Measurements from ENCODE around the gene ATP8A1. TPM values are rescaled to one million over a fixed set of nuclear protein-coding genes. Genes with fewer than 3 reads are reported as not detected.
"Not testable (repeated sequence)": the region's sequence is repeated elsewhere in the genome, so short reads cannot be mapped to it uniquely, and the experiment has no call there.

The ATP8A1 gene
- total RNA-seq, 1 donor from 2014 or later = 4.3 TPM

DNA sequence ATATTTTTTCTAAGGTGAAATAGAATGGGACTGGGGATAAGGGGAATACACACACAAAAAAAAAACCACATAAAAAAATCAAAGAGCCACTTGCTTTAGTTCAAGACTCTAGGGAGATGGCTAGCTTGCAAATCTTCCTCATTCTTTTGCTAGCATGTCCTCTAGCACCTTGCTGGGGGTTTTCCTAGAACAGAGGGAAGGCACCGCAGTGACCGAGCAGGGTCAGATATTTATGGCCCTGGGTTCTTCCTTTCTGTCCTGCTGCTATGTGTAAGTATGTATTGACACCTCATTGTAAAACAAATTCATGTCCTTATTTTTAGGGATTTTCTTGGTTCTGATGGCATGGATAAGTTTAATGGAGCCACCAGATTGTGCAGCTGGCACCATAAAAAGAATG is 178.4 kb downstream of the ATP8A1 start:
- no peak for TF ChIP-seq CTCF (conservative IDR thresholded peaks at IDR 0.05; ENCODE audit: low read depth, low read length)

GRCh38 chr4:42474406-42474805 is 182.5 kb downstream of the ATP8A1 start:
- H3K4me3 ChIP-seq (ENCODE audit: low read depth, low read length) = no peak overlapping the region
- no peak for TF ChIP-seq CTCF (conservative IDR thresholded peaks at IDR 0.05; ENCODE audit: low read depth, low read length)
- no peak for DNase-seq (ENCODE audit: low read depth)

More for the DNA sequence above, 178.4 kb downstream of the ATP8A1 start:
- H3K4me3 ChIP-seq (ENCODE audit: low read depth, low read length) = no peak overlapping the region
- no peak for DNase-seq (ENCODE audit: low read depth)

DNA sequence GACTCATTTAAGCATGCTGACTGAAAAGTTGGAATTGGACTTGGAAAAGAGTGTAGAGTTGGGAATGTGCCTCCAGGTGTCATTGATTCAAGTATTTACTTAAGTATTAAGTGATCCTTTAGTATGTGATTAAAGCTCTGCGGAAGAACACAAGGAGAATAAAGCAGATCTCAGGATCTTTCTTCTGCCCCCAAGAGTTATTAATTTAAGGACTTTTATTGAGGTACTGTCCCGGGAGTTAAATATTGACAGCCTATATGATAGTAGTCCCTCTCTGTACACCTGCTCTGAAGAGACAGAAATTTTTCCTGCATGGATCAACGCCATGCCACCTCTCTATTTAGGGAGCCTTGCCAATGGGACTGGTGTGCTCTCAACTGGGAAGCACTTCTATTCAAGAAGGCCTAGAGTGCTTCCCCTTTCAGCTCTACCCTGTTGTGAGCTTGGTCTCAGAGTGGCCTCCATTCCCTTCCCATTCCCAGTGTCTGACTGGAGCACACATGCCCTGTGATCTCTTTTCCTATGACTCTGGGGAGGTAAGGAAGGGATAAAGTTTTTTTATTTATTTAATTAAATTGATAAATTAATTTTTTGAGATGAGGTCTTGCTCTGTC is 183.7 kb downstream of the ATP8A1 start:
- no peak for TF ChIP-seq CTCF (conservative IDR thresholded peaks at IDR 0.05; ENCODE audit: low read depth, low read length)
- no peak for DNase-seq (ENCODE audit: low read depth)
- no peak overlapping the region for H3K4me3 ChIP-seq (ENCODE audit: low read depth, low read length)

- no peak for TF ChIP-seq CTCF (conservative IDR thresholded peaks at IDR 0.05; ENCODE audit: low read depth, low read length)
- no peak for DNase-seq (ENCODE audit: low read depth)
- no peak overlapping the region for H3K4me3 ChIP-seq (ENCODE audit: low read depth, low read length)
These were observed 185.0 kb downstream of the ATP8A1 start for GRCh38 chr4:42471896-42472295.

DNA sequence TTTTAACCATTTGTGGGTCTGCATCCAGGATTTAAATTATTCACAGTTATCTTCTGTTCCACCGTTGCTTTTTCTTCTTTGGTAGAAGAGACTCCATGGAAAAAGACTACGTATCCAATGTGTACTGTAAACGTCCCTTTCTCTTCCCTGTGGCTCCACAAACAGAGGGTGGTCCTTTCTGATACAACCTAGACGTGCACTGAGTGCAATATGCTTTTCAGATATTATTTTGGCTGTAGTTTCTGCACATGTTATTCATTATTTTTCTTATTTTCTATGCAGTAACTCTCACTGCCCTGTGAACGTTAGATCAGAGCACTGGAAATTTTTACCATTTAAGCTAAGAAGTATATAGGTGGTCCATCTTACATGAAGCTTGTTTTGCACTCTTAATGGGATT is 186.9 kb downstream of the ATP8A1 start:
- no peak overlapping the region for H3K4me3 ChIP-seq (ENCODE audit: low read depth, low read length)
- no peak for DNase-seq (ENCODE audit: low read depth)
- no peak for TF ChIP-seq CTCF (conservative IDR thresholded peaks at IDR 0.05; ENCODE audit: low read depth, low read length)

DNA sequence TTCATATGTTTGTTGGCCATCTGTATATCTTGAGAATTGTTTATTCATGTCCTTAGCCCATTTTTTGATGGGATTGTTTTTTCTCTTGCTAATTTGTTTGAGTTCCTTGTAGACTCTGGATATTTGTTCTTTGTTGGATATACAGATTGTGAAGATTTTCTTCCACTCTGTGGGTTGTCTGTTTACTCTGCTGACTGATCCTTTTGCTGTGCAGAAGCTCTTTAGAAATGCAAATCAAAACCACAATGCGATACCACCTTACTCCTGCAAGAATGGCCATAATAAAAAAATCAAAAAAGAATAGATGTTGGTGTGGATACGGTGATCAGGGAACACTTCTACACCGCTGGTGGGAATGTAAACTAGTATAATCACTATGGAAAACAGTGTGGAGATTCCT is 189.1 kb downstream of the ATP8A1 start:
- not testable (repeated sequence) for DNase-seq (ENCODE audit: low read depth); H3K4me3 ChIP-seq (ENCODE audit: low read depth, low read length)

DNA sequence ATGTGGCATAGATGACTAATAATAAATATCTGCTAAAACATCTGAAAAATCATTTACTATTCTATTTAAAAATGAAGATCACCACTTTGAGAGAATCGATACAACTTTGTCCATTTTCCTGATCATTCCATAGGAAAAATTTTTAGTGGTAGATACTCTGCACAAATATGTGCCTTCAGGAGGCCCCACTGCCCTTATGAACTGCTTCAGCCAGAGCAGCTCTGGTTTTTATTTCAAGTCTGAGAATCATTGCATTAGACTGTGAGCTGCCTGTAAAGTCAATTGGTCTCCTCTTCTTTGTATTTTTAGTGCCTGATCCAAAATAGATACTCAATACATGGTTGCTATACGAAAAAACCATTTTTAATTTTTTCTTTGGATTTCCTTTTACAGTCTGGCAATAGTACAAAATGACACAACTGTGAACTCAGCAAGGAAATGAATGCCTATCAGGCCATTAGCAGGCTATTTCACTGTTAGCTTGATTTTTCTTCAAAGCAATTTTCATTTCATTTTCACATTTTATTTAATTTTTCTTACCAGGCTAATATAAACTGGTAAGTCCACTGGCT is 190.5 kb downstream of the ATP8A1 start:
- no peak for DNase-seq (ENCODE audit: low read depth)
- no peak for TF ChIP-seq CTCF (conservative IDR thresholded peaks at IDR 0.05; ENCODE audit: low read depth, low read length)
- no peak overlapping the region for H3K4me3 ChIP-seq (ENCODE audit: low read depth, low read length)
